Duodenal mucosa (tissue), 2 donors: ENCODE measurements around the gene RASGRF1.

Experiments
- H3K27ac ChIP-seq: one replicate; pipeline ENCODE4 v1.7.0; 2013; ENCODE audit warnings: low read depth, low read length
- H3K27me3 ChIP-seq, 2 donors: one replicate each; pipeline ENCODE4 v1.7.0; 2013; ENCODE audit warnings: low read length in 2 of 2, control low read depth in 1 of 2; ENCODE audit not compliant: insufficient read depth in 2 of 2, control insufficient read depth in 1 of 2
- H3K36me3 ChIP-seq, 2 donors: one replicate each; pipeline ENCODE4 v1.7.0; 2013; ENCODE audit warnings: low read length in 2 of 2, control low read depth in 1 of 2; ENCODE audit not compliant: insufficient read depth in 2 of 2, control insufficient read depth in 1 of 2
- H3K4me1 ChIP-seq, 2 donors: one replicate each; pipeline ENCODE4 v1.7.0; 2013; ENCODE audit warnings: low read length in 2 of 2, control low read depth in 1 of 2; ENCODE audit not compliant: insufficient read depth in 2 of 2, control insufficient read depth in 1 of 2
- H3K4me3 ChIP-seq, 2 donors: one replicate each; pipeline ENCODE4 v1.7.0; 2013; ENCODE audit warnings: low read length in 2 of 2, low read depth in 1 of 2
- H3K9ac ChIP-seq, 2 donors: one replicate each; pipeline ENCODE4 v1.7.0; 2013; ENCODE audit warnings: low read length in 2 of 2, low read depth in 1 of 2
- H3K9me3 ChIP-seq, 2 donors: one replicate each; pipeline ENCODE4 v1.7.0; 2013; ENCODE audit warnings: low read length in 2 of 2, control low read depth in 1 of 2; ENCODE audit not compliant: control insufficient read depth in 1 of 2

The RASGRF1 gene

DNA sequence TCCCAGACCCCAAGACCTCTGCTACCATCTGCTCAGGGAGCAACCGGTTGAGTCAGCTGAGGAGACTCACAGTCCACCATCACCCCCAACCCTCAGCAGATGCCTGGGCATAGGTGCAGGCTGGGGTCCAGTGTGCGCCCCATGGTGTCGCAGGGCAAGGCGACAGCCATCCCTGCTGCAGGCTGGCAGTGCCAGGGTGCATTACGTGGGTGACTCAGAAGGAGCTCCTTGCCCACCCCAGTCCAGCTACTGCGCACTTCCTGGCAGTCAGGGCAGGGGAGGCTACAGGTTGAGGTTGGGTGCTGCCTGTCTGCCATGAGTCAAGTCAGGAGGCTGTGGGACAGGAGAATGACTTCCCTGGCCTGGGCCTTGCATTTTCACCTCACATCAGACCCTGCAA is 33.5 kb downstream of the RASGRF1 start:
- no peak overlapping the region for H3K27ac ChIP-seq
- no peaks in the 10 kb centered on the region for H3K36me3 ChIP-seq
- H3K4me1 ChIP-seq: no peaks in the 10 kb centered on the region
- H3K27me3 ChIP-seq: peaks cover 0 to 4% of the 10 kb centered on the region in 2 donors
- H3K4me3 ChIP-seq: no peak overlapping the region
- H3K9ac ChIP-seq: no peak overlapping the region
- no peaks in the 10 kb centered on the region for H3K9me3 ChIP-seq

DNA sequence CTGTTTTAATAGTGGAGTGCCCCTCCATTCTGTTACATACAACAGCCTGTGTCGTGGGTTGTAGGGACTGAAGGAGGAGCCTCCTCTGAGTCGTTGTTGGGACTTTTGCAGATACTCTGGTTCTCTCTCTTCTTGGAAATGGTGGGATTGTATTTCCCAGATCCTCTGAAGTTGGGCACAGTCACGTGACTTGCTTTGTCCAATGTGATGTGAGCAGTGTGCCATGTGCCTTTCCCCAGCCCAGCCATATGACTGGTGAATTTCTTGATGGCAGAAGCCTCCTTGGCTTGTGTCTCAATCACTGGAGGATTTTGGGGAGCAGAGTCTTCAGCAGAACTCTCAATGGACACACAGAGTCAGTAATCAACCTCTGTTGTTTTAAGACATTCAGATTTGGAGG is 36.2 kb downstream of the RASGRF1 start:
- H3K27ac ChIP-seq: no peak overlapping the region
- no peak overlapping the region for H3K9ac ChIP-seq

DNA sequence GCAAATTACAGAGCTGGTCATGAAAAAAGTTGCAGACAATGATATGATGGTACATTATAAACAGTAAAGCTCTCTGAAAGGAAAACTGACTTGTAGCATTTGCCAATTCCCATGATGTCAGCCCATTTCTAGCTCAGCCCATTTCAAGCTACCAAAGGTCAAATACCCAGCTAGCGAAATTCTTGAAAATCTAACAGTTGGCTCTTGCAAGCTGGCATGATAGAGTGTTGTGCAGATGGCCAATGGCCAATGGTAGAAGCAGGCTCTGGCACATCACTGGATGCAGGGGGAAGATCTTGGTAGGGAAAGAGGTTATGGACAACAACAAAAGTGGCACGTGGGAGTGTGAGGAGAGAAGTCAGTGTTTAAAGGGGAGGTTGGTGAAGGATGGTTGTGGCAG is 36.7 kb downstream of the RASGRF1 start:
- Histone ChIP-seq H3K9ac (no peak overlapping the region), H3K4me3 (no peak overlapping the region), H3K27ac (no peak overlapping the region), H3K4me1 (no peaks in the 10 kb centered on the region), H3K27me3 (peaks cover 0 to 4% of the 10 kb centered on the region in 2 donors), H3K9me3 (no peaks in the 10 kb centered on the region), H3K36me3 (no peaks in the 10 kb centered on the region)

More for the DNA sequence above, 36.2 kb downstream of the RASGRF1 start:
- peaks cover 0 to 4% of the 10 kb centered on the region in 2 donors for H3K27me3 ChIP-seq
- H3K36me3 ChIP-seq: no peaks in the 10 kb centered on the region
- H3K9me3 ChIP-seq: no peaks in the 10 kb centered on the region
- H3K4me3 ChIP-seq: no peak overlapping the region
- no peaks in the 10 kb centered on the region for H3K4me1 ChIP-seq

GRCh38 chr15:79051941-79052731 is 38.4 kb downstream of the RASGRF1 start:
- Histone ChIP-seq H3K9me3 (no peaks in the 10 kb centered on the region), H3K27ac (no peak overlapping the region), H3K36me3 (no peaks in the 10 kb centered on the region), H3K9ac (no peak overlapping the region), H3K4me3 (no peak overlapping the region), H3K27me3 (no peaks in the 10 kb centered on the region), H3K4me1 (no peaks in the 10 kb centered on the region)

GRCh38 chr15:79051029-79051428 is 39.6 kb downstream of the RASGRF1 start:
- H3K4me1 ChIP-seq: no peaks in the 10 kb centered on the region
- no peak overlapping the region for H3K4me3 ChIP-seq
- H3K27me3 ChIP-seq: no peaks in the 10 kb centered on the region
- H3K9ac ChIP-seq: no peak overlapping the region
- no peaks in the 10 kb centered on the region for H3K36me3 ChIP-seq
- H3K27ac ChIP-seq: no peak overlapping the region
- no peaks in the 10 kb centered on the region for H3K9me3 ChIP-seq

- Histone ChIP-seq H3K4me3 (no peak overlapping the region), H3K27me3 (no peaks in the 10 kb centered on the region), H3K27ac (no peak overlapping the region), H3K4me1 (no peaks in the 10 kb centered on the region), H3K9ac (no peak overlapping the region), H3K9me3 (no peaks in the 10 kb centered on the region), H3K36me3 (no peaks in the 10 kb centered on the region)
Measured at GRCh38 chr15:79050341-79050740, 40.2 kb downstream of the RASGRF1 start.

DNA sequence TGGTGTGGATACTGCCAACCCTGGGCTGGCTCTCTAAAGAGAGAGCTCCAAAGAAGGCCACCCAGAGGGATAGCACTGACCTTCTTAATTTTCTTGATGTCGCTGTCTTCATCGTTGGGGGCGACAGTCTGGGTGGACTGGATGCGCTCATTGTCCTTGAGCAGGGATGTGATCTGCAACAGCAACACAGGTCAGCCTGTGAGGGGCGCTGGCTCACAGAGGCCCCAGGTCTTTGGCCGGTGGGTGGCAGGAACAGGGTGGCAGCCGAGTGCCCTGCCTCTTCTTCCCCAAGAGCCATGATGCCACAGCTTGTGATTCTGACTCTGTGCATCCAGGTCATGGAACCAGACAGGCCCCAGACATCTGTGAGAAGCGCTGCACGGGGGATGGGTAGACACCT is 41.2 kb downstream of the RASGRF1 start:
- H3K9me3 ChIP-seq: no peaks in the 10 kb centered on the region
- no peaks in the 10 kb centered on the region for H3K36me3 ChIP-seq
- H3K27me3 ChIP-seq: no peaks in the 10 kb centered on the region
- H3K4me1 ChIP-seq: no peaks in the 10 kb centered on the region
- H3K4me3 ChIP-seq: no peak overlapping the region
- H3K27ac ChIP-seq: no peak overlapping the region
- H3K9ac ChIP-seq: no peak overlapping the region

- Histone ChIP-seq H3K27ac (no peak overlapping the region), H3K27me3 (no peaks in the 10 kb centered on the region), H3K36me3 (no peaks in the 10 kb centered on the region), H3K9ac (no peak overlapping the region), H3K4me3 (no peak overlapping the region), H3K9me3 (peaks cover 0 to 3% of the 10 kb centered on the region in 2 donors), H3K4me1 (no peaks in the 10 kb centered on the region)
Measured at GRCh38 chr15:79047676-79048439, 42.7 kb downstream of the RASGRF1 start.

GRCh38 chr15:79046691-79047404 is 43.7 kb downstream of the RASGRF1 start:
- Histone ChIP-seq H3K36me3 (no peaks in the 10 kb centered on the region), H3K9ac (no peak overlapping the region), H3K9me3 (peaks cover 0 to 7% of the 10 kb centered on the region in 2 donors), H3K27ac (no peak overlapping the region), H3K4me3 (no peak overlapping the region), H3K27me3 (no peaks in the 10 kb centered on the region), H3K4me1 (no peaks in the 10 kb centered on the region)

GRCh38 chr15:79045041-79045440 is 45.5 kb downstream of the RASGRF1 start:
- Histone ChIP-seq H3K27me3 (no peaks in the 10 kb centered on the region), H3K9ac (no peak overlapping the region), H3K4me3 (no peak overlapping the region), H3K27ac (no peak overlapping the region), H3K9me3 (peaks cover 0 to 7% of the 10 kb centered on the region in 2 donors), H3K4me1 (no peaks in the 10 kb centered on the region), H3K36me3 (no peaks in the 10 kb centered on the region)
